Loucy (cell line): ENCODE data around the gene TAF5.

Experiments used
- H2AFZ ChIP-seq: fragments of 200-600 bp; sonication (generic); 2 replicates; pipeline ENCODE4 v1.6.0; 2016; ENCODE audit warnings: antibody characterized with exemption, mild to moderate bottlenecking, low read length, moderate library complexity
- H3F3A ChIP-seq: fragments of 200-600 bp; 2 replicates; pipeline ENCODE4 v1.6.0; 2016; ENCODE audit warnings: antibody characterized with exemption, low read depth, mild to moderate bottlenecking
- H3K27me3 ChIP-seq: fragments of 200-600 bp; sonication (generic); 2 replicates; pipeline ENCODE4 v1.6.1; 2014; ENCODE audit warnings: low read length, mild to moderate bottlenecking; ENCODE audit not compliant: insufficient read depth, poor library complexity, severe bottlenecking
- H3K36me3 ChIP-seq: fragments of 200-600 bp; sonication (generic); 2 replicates; pipeline ENCODE4 v1.6.1; 2016; ENCODE audit warnings: low read length; ENCODE audit not compliant: insufficient read depth
- H3K4me1 ChIP-seq: fragments of 200-600 bp; sonication (generic); 2 replicates; pipeline ENCODE4 v1.5.1; 2014; ENCODE audit warnings: low read length, mild to moderate bottlenecking; ENCODE audit not compliant: insufficient read depth, poor library complexity, severe bottlenecking
- H3K4me2 ChIP-seq: fragments of 200-600 bp; sonication (generic); 2 replicates; pipeline ENCODE4 v1.6.0; 2014; ENCODE audit warnings: antibody characterized with exemption, low read length, low read depth, mild to moderate bottlenecking; ENCODE audit not compliant: poor library complexity, severe bottlenecking
- H3K4me3 ChIP-seq: fragments of 200-600 bp; sonication (generic); 2 replicates; pipeline ENCODE4 v1.5.1; 2014; ENCODE audit warnings: low read length, mild to moderate bottlenecking, mixed read lengths; ENCODE audit not compliant: poor library complexity, severe bottlenecking
- H3K79me2 ChIP-seq: fragments of 200-600 bp; sonication (generic); 2 replicates; pipeline ENCODE4 v1.6.1; 2014; ENCODE audit warnings: low read length; ENCODE audit not compliant: insufficient read depth
- H3K9ac ChIP-seq: fragments of 200-600 bp; sonication (generic); 2 replicates; pipeline ENCODE4 v1.6.0; 2014; ENCODE audit warnings: mild to moderate bottlenecking, low read depth, low read length, moderate library complexity; ENCODE audit not compliant: poor library complexity, severe bottlenecking
- H3K9me2 ChIP-seq: fragments of 200-600 bp; sonication (generic); replicated peaks from 2 replicates; pipeline ENCODE4 v1.6.1; 2016; ENCODE audit warnings: low read depth, low read length, mixed read lengths
- H3K9me3 ChIP-seq: fragments of 200-600 bp; sonication (generic); 2 replicates; pipeline ENCODE4 v1.6.1; 2014; ENCODE audit warnings: mild to moderate bottlenecking, antibody characterized with exemption, low read length, low read depth; ENCODE audit not compliant: insufficient read depth
- H4K20me1 ChIP-seq: fragments of 200-600 bp; sonication (generic); 2 replicates; pipeline ENCODE4 v1.6.0; 2014; ENCODE audit warnings: antibody characterized with exemption, low read length, mild to moderate bottlenecking; ENCODE audit not compliant: insufficient read depth, poor library complexity, severe bottlenecking
- EZH2phosphoT487 ChIP-seq: fragments of 200-600 bp; IDR thresholded peaks from 2 replicates; pipeline ENCODE4 v1.6.1; 2018; ENCODE audit warnings: antibody characterized with exemption, mild to moderate bottlenecking, moderate library complexity, borderline replicate concordance
- TF ChIP-seq, protein P1 (sequence below): fragments of 200-600 bp; sonication (generic); conservative IDR thresholded peaks from 2 replicates; pipeline ENCODE4 v1.5.1; 2014; ENCODE audit warnings: mild to moderate bottlenecking, antibody characterized with exemption, low read length

TAF5 gene

DNA sequence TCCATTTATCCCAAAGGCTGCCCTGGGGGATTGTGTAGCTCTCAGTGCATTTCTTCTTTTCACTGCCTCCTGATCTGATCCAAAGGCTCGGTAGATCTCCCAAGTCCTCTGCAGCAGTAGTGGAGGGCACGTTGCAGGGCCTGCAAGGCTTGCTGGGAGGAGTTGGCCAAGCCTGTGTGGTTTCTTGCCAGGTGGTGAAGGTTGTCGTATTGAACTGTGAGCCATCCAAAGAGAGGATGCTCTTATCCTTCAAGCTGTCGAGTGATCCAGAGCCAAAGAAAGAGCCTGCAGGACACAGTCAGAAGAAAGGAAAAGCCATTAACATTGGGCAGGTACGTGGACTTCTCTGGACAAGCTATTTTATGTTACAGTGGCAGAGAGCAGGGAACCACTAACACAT lies 49.8 kb downstream of the TAF5 start:
- Histone ChIP-seq H3K9me2 (no peaks in the 10 kb centered on the region), H3K4me3 (no peak overlapping the region), H3K4me2 (no peak overlapping the region), H3K9ac (no peak overlapping the region), H2AFZ (no peak overlapping the region), H4K20me1 (no peaks in the 10 kb centered on the region), H3K27me3 (no peaks in the 10 kb centered on the region), H3F3A (no peaks in the 10 kb centered on the region), H3K79me2 (no peaks in the 10 kb centered on the region), H3K4me1 (no peaks in the 10 kb centered on the region), H3K36me3 (peaks cover 89% of the 10 kb centered on the region; the same call in 1 of the 2 replicates), H3K9me3 (no peaks in the 10 kb centered on the region)
- TF ChIP-seq, protein P1, sequence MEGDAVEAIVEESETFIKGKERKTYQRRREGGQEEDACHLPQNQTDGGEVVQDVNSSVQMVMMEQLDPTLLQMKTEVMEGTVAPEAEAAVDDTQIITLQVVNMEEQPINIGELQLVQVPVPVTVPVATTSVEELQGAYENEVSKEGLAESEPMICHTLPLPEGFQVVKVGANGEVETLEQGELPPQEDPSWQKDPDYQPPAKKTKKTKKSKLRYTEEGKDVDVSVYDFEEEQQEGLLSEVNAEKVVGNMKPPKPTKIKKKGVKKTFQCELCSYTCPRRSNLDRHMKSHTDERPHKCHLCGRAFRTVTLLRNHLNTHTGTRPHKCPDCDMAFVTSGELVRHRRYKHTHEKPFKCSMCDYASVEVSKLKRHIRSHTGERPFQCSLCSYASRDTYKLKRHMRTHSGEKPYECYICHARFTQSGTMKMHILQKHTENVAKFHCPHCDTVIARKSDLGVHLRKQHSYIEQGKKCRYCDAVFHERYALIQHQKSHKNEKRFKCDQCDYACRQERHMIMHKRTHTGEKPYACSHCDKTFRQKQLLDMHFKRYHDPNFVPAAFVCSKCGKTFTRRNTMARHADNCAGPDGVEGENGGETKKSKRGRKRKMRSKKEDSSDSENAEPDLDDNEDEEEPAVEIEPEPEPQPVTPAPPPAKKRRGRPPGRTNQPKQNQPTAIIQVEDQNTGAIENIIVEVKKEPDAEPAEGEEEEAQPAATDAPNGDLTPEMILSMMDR = no peak
- no peak for TF ChIP-seq EZH2phosphoT487

DNA sequence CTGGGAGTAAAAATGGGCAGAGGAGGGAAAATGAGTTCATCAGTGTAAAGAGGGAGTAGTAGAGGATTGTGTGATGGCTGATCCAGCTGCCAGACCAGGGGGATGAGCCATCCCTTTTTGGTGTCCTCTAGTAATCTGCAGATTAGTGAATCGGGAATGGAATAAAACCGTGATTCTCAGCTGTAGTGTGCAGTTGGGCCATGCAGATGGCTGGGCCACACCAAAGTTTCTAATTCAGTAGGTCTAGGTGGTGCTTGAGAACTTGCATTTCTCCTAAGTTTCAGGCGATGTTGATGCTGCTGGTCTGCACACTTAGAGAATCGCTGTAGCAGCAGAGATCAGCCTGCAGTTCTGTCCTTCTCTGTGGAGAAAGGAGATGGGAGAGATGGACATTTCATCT lies 51.3 kb downstream of the TAF5 start:
- H4K20me1 ChIP-seq = no peaks in the 10 kb centered on the region
- H3K9me2 ChIP-seq = no peaks in the 10 kb centered on the region
- no peak overlapping the region for H3K9ac ChIP-seq
- H3K36me3 ChIP-seq = peaks cover 89% of the 10 kb centered on the region; the same call in 1 of the 2 replicates
- H2AFZ ChIP-seq = no peak overlapping the region
- H3K27me3 ChIP-seq = no peaks in the 10 kb centered on the region
- no peaks in the 10 kb centered on the region for H3F3A ChIP-seq
- H3K4me1 ChIP-seq = no peaks in the 10 kb centered on the region
- H3K4me2 ChIP-seq = no peak overlapping the region
- no peak overlapping the region for H3K4me3 ChIP-seq
- TF ChIP-seq, protein P1 = no peak
- H3K9me3 ChIP-seq = no peaks in the 10 kb centered on the region
- no peaks in the 10 kb centered on the region for H3K79me2 ChIP-seq

DNA sequence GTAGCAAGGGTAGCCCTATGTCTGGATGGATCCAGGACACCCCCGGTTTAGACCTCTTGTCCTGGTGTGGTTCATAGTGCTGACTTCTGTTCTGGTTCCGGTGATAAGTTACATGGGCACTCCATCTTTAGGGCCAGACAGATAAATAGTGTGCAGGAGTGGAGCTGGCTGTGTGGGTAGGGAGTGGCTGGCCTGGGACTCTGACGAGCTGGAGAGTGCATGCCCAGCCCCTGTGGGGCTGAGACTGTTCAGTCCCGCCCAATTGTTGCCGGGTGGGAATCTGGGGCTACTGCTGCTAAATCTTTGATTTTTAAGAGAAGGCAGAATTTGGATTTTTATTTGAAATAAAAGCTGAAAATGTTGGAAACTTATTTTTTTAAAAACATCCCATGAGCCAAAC lies 56.0 kb downstream of the TAF5 start:
- Histone ChIP-seq H4K20me1 (no peaks in the 10 kb centered on the region), H3K4me2 (no peak overlapping the region), H3K79me2 (no peaks in the 10 kb centered on the region), H3K36me3 (peaks cover 85% of the 10 kb centered on the region; the same call in 1 of the 2 replicates), H2AFZ (no peak overlapping the region), H3K9ac (no peak overlapping the region), H3K9me3 (no peaks in the 10 kb centered on the region), H3K9me2 (no peaks in the 10 kb centered on the region), H3F3A (no peaks in the 10 kb centered on the region), H3K4me3 (no peak overlapping the region), H3K27me3 (no peaks in the 10 kb centered on the region), H3K4me1 (peaks cover 3% of the 10 kb centered on the region)
- TF ChIP-seq EZH2phosphoT487 = no peak
- TF ChIP-seq, protein P1 = no peak
